Pancreas (tissue), 10 donors: ENCODE data around the gene PIH1D1. TPM values are rescaled to one million over a fixed set of nuclear protein-coding genes. Genes with fewer than 3 reads are reported as not detected.

Experiments used
- ATAC-seq, 4 donors: fragments of 200-7000 bp; cut with Tn5 transposase; one replicate each; pipeline versions ENCODE4 v1.8.0 to v1.9.1; 2020; ENCODE audit warnings: mild to moderate bottlenecking in 4 of 4, moderate library complexity in 4 of 4
- DNase-seq, 6 donors: peaks; one replicate each; pipeline ENCODE4 v3.0.0-alpha.2; 2020
- FAIRE-seq: peaks from 2 replicates; lab custom pipeline; 2012; peaks lifted over from hg19 to GRCh38; lab: Jason Lieb, UNC
- H3K27ac ChIP-seq, 4 donors: fragments of 200-600 bp; sonication (generic); 1 replicate in 3 of 4; 2 replicates in 1 of 4; pipeline versions ENCODE4 v1.5.0 to v1.8.0; 2020
- H3K27me3 ChIP-seq, 4 donors: fragments of 200-600 bp; one replicate each; pipeline ENCODE4 v1.8.0; 2021
- H3K36me3 ChIP-seq, 3 donors: fragments of 200-600 bp; sonication (generic) in 1 of 3; one replicate each; pipeline versions ENCODE4 v1.5.0 to v1.8.0; 2020 to 2021
- H3K4me1 ChIP-seq, 3 donors: fragments of 200-600 bp; one replicate each; pipeline ENCODE4 v1.8.0; 2021
- H3K4me3 ChIP-seq, 4 donors: fragments of 200-600 bp; sonication (generic) in 2 of 4; one replicate each; pipeline versions ENCODE4 v1.5.0 to v1.8.0; 2020 to 2021
- H3K9me3 ChIP-seq, 4 donors: fragments of 200-600 bp; one replicate each; pipeline ENCODE4 v1.8.0; 2021
- CTCF ChIP-seq, 4 donors: fragments of 200-600 bp; sonication (generic) in 3 of 4; IDR thresholded peaks; one replicate each; pipeline versions ENCODE4 v1.5.0 to v1.8.0; 2021; ENCODE audit warnings: antibody characterized with exemption in 4 of 4
- WGBS, 2 donors: extraction: QIAGEN DNeasy Blood & Tissue Kit; methylation state at CpG; one replicate each; pipeline ENCODE4 v1.1.7; 2013; 5-methylcytosine and 5-hydroxymethylcytosine counted together
- intact Hi-C, 3 donors: fragments of 100-400 bp; cut with DNase I; formaldehyde crosslinking; loops; one replicate each; pipeline versions ENCODE4 v1.11.1 to v1.14.2; 2022
- polyA plus RNA-seq, 2 donors: library from polyadenylated mRNA; stranded (reverse); fragments of 200-250 nt; gene quantifications; one replicate each; pipeline ENCODE4 v1.2.3, GENCODE V29; 2013
- total RNA-seq, 6 donors: library from RNA; stranded (reverse); fragmentation: NEBNext Ultra II Directional in 4 of 6; extraction: Animal tissue kit (Norgen Biotek cat#: 25700) in 4 of 6; gene quantifications; one replicate each; pipeline versions ENCODE4 v1.2.1 to v1.2.4, GENCODE V29; 2021 to 2023
- donor health status: healthy with polysubstance abuse.
- donor health status: DM: no; HTN: no; CAD: no; lungs with moderate emphysema.
- donor health status: DM: no; HTN: no; CAD: no.
- donor health status: control.
- donor health status: control.
- donor health status: Bipolar disorder and iron deficiency.
- donor health status: DM: yes; HTN: yes; CAD: no.
- donor health status: DM: no; HTN: no; CAD: no.
- donor health status: DM: no; HTN: no; CAD: no.
- donor health status: DM: yes; HTN: yes; CAD: no.

Gene PIH1D1
- total and polyA plus RNA-seq, 8 donors = 34.2 to 110 (median 38.4) TPM

GRCh38 chr19:49407482-49408015 lies 44.1 kb downstream of the PIH1D1 start:
- DNase-seq (no peak), ATAC-seq (no peak)

DNA sequence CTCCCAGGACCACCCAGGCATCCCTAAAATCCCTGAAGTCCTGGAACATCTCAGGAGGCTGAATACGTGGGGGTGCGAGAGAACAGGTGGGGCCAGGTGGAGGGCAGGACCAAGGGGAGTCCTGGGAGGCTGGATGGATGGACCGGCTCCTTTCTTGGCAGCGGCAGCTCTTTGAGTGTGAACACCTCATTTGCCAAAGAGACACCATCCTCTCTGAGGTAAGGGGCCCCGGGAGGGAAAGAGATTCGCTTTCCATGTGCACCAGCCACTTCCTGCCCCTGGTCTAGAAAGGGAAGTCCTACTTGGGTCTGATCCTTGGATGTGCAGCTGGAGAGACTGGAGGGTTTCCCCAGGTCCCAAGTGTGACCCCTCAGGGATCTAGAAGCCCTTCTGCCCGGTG lies 44.5 kb downstream of the PIH1D1 start:
- no peak for DNase-seq
- no peak for ATAC-seq
- H3K4me1 ChIP-seq = no peaks in the 10 kb centered on the region
- no peak for TF ChIP-seq CTCF (IDR thresholded peaks at IDR 0.05)
- H3K27ac ChIP-seq = no peak overlapping the region
- no peaks in the 10 kb centered on the region for H3K36me3 ChIP-seq
- H3K9me3 ChIP-seq = no peaks in the 10 kb centered on the region
- intact Hi-C loops = no loop called here
- 68 to 76% methylated on average over 7 of the region's 7 CpGs for WGBS, 2 donors
- no peak overlapping the region for H3K4me3 ChIP-seq
- no peak for FAIRE-seq
- no peaks in the 10 kb centered on the region for H3K27me3 ChIP-seq

More at GRCh38 chr19:49407482-49408015, 44.1 kb downstream of the PIH1D1 start:
- Histone ChIP-seq H3K9me3 (no peaks in the 10 kb centered on the region), H3K27me3 (no peaks in the 10 kb centered on the region), H3K36me3 (no peaks in the 10 kb centered on the region), H3K27ac (no peak overlapping the region), H3K4me3 (no peak overlapping the region), H3K4me1 (no peaks in the 10 kb centered on the region)
- TF ChIP-seq CTCF (IDR thresholded peaks at IDR 0.05) = no peak
- WGBS, 2 donors = 78 to 80% methylated on average over 12 to 16 of the region's 16 CpGs
- FAIRE-seq = no peak
- intact Hi-C loops = no loop called here

DNA sequence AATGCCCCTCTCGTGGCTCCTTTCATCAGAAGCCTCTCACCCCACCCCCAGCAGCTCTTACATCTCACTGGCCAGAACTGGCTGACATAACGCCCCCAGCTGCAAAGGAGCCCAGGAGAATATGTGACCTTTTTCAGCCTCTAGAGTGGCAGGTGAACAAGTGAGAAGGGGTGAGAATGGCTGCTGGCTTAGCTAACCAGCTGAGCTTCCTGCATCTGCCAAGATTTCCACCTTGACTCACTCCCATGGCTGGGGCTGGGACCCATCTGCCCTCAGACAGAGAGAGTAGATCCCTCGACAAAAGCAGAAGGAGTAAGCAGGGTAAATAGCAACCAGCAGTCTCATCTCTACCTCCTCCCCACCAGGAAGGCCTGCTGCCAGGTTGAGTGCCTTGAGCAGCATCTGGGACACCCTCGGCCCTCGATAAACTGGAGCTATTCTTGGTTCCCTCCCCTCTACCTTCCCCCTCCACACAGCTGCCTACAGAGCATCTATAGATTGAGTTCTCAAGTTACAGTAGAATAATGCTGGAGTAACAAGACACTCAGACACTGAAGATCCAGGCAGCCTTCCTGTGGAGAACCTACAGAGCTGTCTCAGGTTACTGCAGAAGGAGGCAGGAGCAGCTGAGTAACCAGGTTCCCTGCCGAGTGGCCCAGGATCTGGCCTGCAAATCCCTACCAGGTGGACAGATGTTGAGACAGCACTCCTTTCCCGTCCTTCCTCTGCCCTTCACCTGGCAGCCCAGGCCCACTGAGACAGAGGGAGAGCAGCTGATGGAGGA lies 48.0 kb downstream of the PIH1D1 start:
- no peaks in the 10 kb centered on the region for H3K4me1 ChIP-seq
- FAIRE-seq (no peak), DNase-seq (no peak), ATAC-seq (no peak)
- no peak for TF ChIP-seq CTCF (IDR thresholded peaks at IDR 0.05)
- no peaks in the 10 kb centered on the region for H3K36me3 ChIP-seq
- no peaks in the 10 kb centered on the region for H3K9me3 ChIP-seq
- H3K27ac ChIP-seq = no peak overlapping the region
- no peaks in the 10 kb centered on the region for H3K27me3 ChIP-seq
- intact Hi-C loops = no loop called here
- no peak overlapping the region for H3K4me3 ChIP-seq
- 37 to 42% methylated on average over 7 of the region's 7 CpGs for WGBS, 2 donors

GRCh38 chr19:49400029-49400428 lies 51.6 kb downstream of the PIH1D1 start:
- ATAC-seq = no peak

More at GRCh38 chr19:49400029-49400428, 51.6 kb downstream of the PIH1D1 start:
- Histone ChIP-seq H3K27me3 (no peaks in the 10 kb centered on the region), H3K9me3 (no peaks in the 10 kb centered on the region), H3K4me3 (no peak overlapping the region), H3K36me3 (no peaks in the 10 kb centered on the region), H3K4me1 (no peaks in the 10 kb centered on the region), H3K27ac (no peak overlapping the region)
- TF ChIP-seq CTCF (IDR thresholded peaks at IDR 0.05) = no peak
- FAIRE-seq = no peak
- intact Hi-C loops = no loop called here
- DNase-seq = no peak
- WGBS, 2 donors = 82 to 85% methylated on average over 6 of the region's 6 CpGs
